ENCODE measurements around the gene SLC4A4.

SLC4A4 gene

GRCh38 chr4:71550220-71551165 is 211.7 kb downstream of the SLC4A4 start:
- DNase-seq = no peak

GRCh38 chr4:71553605-71554004 is 214.8 kb downstream of the SLC4A4 start:
- DNase-seq = no peak

- no peak for DNase-seq
Observed at GRCh38 chr4:71554025-71554424, 215.2 kb downstream of the SLC4A4 start.

- no peak for DNase-seq
Observed at GRCh38 chr4:71558248-71558647, 219.4 kb downstream of the SLC4A4 start.

- DNase-seq = no peak
Observed at GRCh38 chr4:71559957-71560571, 221.2 kb downstream of the SLC4A4 start.

- no peak for DNase-seq
Observed at GRCh38 chr4:71564775-71565174, 226.0 kb downstream of the SLC4A4 start.

GRCh38 chr4:71566856-71567255 is 228.0 kb downstream of the SLC4A4 start:
- no peak for DNase-seq

- DNase-seq = no peak
Observed at GRCh38 chr4:71568131-71568530, 229.3 kb downstream of the SLC4A4 start.

GRCh38 chr4:71570492-71570891 is 231.7 kb downstream of the SLC4A4 start:
- DNase-seq = no peak

- no peak for DNase-seq
Observed at GRCh38 chr4:71571346-71571745, 232.5 kb downstream of the SLC4A4 start.

GRCh38 chr4:71583971-71584370 is 245.2 kb downstream of the SLC4A4 start:
- DNase-seq = no peak

- DNase-seq = no peak
Observed at GRCh38 chr4:71584585-71584984, 245.8 kb downstream of the SLC4A4 start.

- DNase-seq = no peak
Observed at GRCh38 chr4:71586087-71586763, 247.4 kb downstream of the SLC4A4 start.

GRCh38 chr4:71587995-71588394 is 249.2 kb downstream of the SLC4A4 start:
- DNase-seq = no peak

GRCh38 chr4:71592793-71593192 is 254.0 kb downstream of the SLC4A4 start:
- DNase-seq = no peak

GRCh38 chr4:71593311-71593710 is 254.5 kb downstream of the SLC4A4 start:
- DNase-seq = no peak

GRCh38 chr4:71595576-71596108 is 256.8 kb downstream of the SLC4A4 start:
- DNase-seq = no peak

- DNase-seq = no peak
Observed at GRCh38 chr4:71599578-71599977, 260.8 kb downstream of the SLC4A4 start.

GRCh38 chr4:71602289-71602900 is 263.6 kb downstream of the SLC4A4 start:
- no peak for DNase-seq

GRCh38 chr4:71604785-71605184 is 266.0 kb downstream of the SLC4A4 start:
- no peak for DNase-seq

- DNase-seq = no peak
Observed at GRCh38 chr4:71607109-71607508, 268.3 kb downstream of the SLC4A4 start.

GRCh38 chr4:71607780-71608677 is 269.2 kb downstream of the SLC4A4 start:
- no peak for DNase-seq
